A549 (cell line): ENCODE measurements around the gene TMEM120B. TPM values are rescaled to one million over a fixed set of nuclear protein-coding genes. Genes with fewer than 3 reads are reported as not detected.

Experiments used
- BHLHE40 ChIP-seq: IDR thresholded peaks from 2 replicates; pipeline ENCODE4 v1.6.1; 2012; ENCODE audit warnings: low read depth, low read length, inconsistent platforms
- CBX8 ChIP-seq: fragments of 200-600 bp; sonication (generic); IDR thresholded peaks from 2 replicates; pipeline ENCODE4 v1.6.1; 2016
- CEBPB ChIP-seq, 2 experiments: fragments of >200 bp in 1 of 2; sonication (Bioruptor Twin) in 1 of 2; formaldehyde crosslinking in 1 of 2; IDR thresholded peaks; 2 replicates each; pipeline ENCODE4 v1.6.1; 2012 to 2016
- CHD2 ChIP-seq: fragments of 150-350 bp; IDR thresholded peaks from 2 replicates; pipeline ENCODE4 v1.6.1; 2014; ENCODE audit warnings: low read length; ENCODE audit not compliant: partially characterized antibody
- CHD4 ChIP-seq: fragments of 200-600 bp; sonication (generic); IDR thresholded peaks from 2 replicates; pipeline ENCODE4 v1.6.1; 2016; ENCODE audit warnings: antibody characterized with exemption, mild to moderate bottlenecking, borderline replicate concordance
- ESRRA ChIP-seq: fragments of 150-350 bp; IDR thresholded peaks from 2 replicates; pipeline ENCODE4 v1.6.1; 2014; ENCODE audit warnings: mild to moderate bottlenecking, low read length, borderline replicate concordance
- GATA3 ChIP-seq: IDR thresholded peaks from 2 replicates; pipeline ENCODE4 v1.6.1; 2012; ENCODE audit warnings: borderline replicate concordance
- HDAC2 ChIP-seq: fragments of 200-600 bp; sonication (generic); IDR thresholded peaks from 2 replicates; pipeline ENCODE4 v1.6.1; 2016
- HEYL ChIP-seq: fragments of 250-450 bp; sonication (Bioruptor Pico); IDR thresholded peaks from 2 replicates; pipeline ENCODE4 v1.8.0; 2021; ENCODE audit warnings: mild to moderate bottlenecking, moderate library complexity
- HOXA7 ChIP-seq: fragments of 250-450 bp; sonication (Bioruptor Pico); IDR thresholded peaks from 2 replicates; pipeline ENCODE4 v1.5.0; 2020; ENCODE audit warnings: mild to moderate bottlenecking, moderate library complexity
- JUN ChIP-seq, 2 experiments: fragments of >200 bp; sonication (Bioruptor Twin); formaldehyde crosslinking; IDR thresholded peaks; 2 replicates in 1 of 2; 3 replicates in 1 of 2; pipeline ENCODE4 v1.6.1; 2016 to 2017
- KDM1A ChIP-seq: fragments of 200-600 bp; sonication (generic); IDR thresholded peaks from 2 replicates; pipeline ENCODE4 v1.6.1; 2016; ENCODE audit warnings: low read depth, mild to moderate bottlenecking
- MAFK ChIP-seq: fragments of 450-650 bp; IDR thresholded peaks from 2 replicates; pipeline ENCODE4 v1.6.1; 2014; ENCODE audit not compliant: partially characterized antibody
- MAZ ChIP-seq: fragments of 150-350 bp; IDR thresholded peaks from 2 replicates; pipeline ENCODE4 v1.6.1; 2014; ENCODE audit warnings: antibody characterized with exemption, low read depth, low read length, borderline replicate concordance
- MYC ChIP-seq: IDR thresholded peaks from 2 replicates; pipeline ENCODE4 v1.6.1; 2012; ENCODE audit warnings: mild to moderate bottlenecking, inconsistent platforms, low read length, improper control_type of control experiment, borderline replicate concordance
- NPAS2 ChIP-seq: fragments of 250-450 bp; sonication (Bioruptor Pico); IDR thresholded peaks from 2 replicates; pipeline ENCODE4 v1.8.0; 2022; ENCODE audit warnings: mild to moderate bottlenecking, moderate library complexity, borderline replicate concordance
- PHF8 ChIP-seq: fragments of 200-600 bp; sonication (generic); IDR thresholded peaks from 2 replicates; pipeline ENCODE4 v1.6.1; 2016; ENCODE audit warnings: low read depth, mild to moderate bottlenecking, antibody characterized with exemption, moderate library complexity, borderline replicate concordance
- POLR2A ChIP-seq: IDR thresholded peaks from 2 replicates; pipeline ENCODE4 v1.6.1; 2012; ENCODE audit warnings: mild to moderate bottlenecking, low read length
- POLR2AphosphoS2 ChIP-seq: conservative IDR thresholded peaks from 2 replicates; pipeline ENCODE4 v1.6.1; 2012; ENCODE audit warnings: low read length, improper control_type of control experiment, inconsistent platforms
- RAD21 ChIP-seq, 2 experiments: fragments of >200 bp in 1 of 2; sonication (Bioruptor Twin) in 1 of 2; formaldehyde crosslinking in 1 of 2; IDR thresholded peaks in 1 of 2; conservative IDR thresholded peaks in 1 of 2; 2 replicates in 1 of 2; 3 replicates in 1 of 2; pipeline ENCODE4 v1.6.1; 2012 to 2018; ENCODE audit warnings: inconsistent platforms in 1 of 2
- RARB ChIP-seq: fragments of 250-450 bp; sonication (Bioruptor Pico); IDR thresholded peaks from 2 replicates; pipeline ENCODE4 v1.8.0; 2021; ENCODE audit warnings: mild to moderate bottlenecking, moderate library complexity
- RCOR1 ChIP-seq: fragments of 150-350 bp; IDR thresholded peaks from 2 replicates; pipeline ENCODE4 v1.6.1; 2014; ENCODE audit warnings: antibody characterized with exemption, low read length, low read depth
- SREBF2 ChIP-seq: fragments of 450-650 bp; IDR thresholded peaks from 2 replicates; pipeline ENCODE4 v1.6.1; 2014; ENCODE audit warnings: mild to moderate bottlenecking, moderate library complexity
- TP53 ChIP-seq: fragments of 250-450 bp; sonication (Bioruptor Pico); IDR thresholded peaks from 2 replicates; pipeline ENCODE4 v1.5.0; 2021; ENCODE audit warnings: mild to moderate bottlenecking, moderate library complexity
- ZC3H11A ChIP-seq: fragments of 450-650 bp; IDR thresholded peaks from 2 replicates; pipeline ENCODE4 v1.6.1; 2014; ENCODE audit warnings: antibody characterized with exemption, mild to moderate bottlenecking
- ZFP36 ChIP-seq: fragments of 450-650 bp; IDR thresholded peaks from 2 replicates; pipeline ENCODE4 v1.6.1; 2014; ENCODE audit warnings: borderline replicate concordance; ENCODE audit not compliant: partially characterized antibody
- ZNF302 ChIP-seq: fragments of 250-450 bp; sonication (Bioruptor Pico); IDR thresholded peaks from 2 replicates; pipeline ENCODE4 v1.9.0; 2021; ENCODE audit warnings: inconsistent platforms, mild to moderate bottlenecking, moderate library complexity
- polyA plus RNA-seq, 4 experiments: library from polyadenylated mRNA; depleted of rRNA in 3 of 4; stranded (reverse); fragments of >200 nt; fragmentation: RNase III in 1 of 4; extraction: RNeasy Plus Mini Kit Qiagen cat#74134 plus additional on column Dnase treatment in 1 of 4; gene quantifications; 2 replicates in 3 of 4; 3 replicates in 1 of 4; pipeline ENCODE4 v1.2.3, GENCODE V29; 2011 to 2017
- TF ChIP-seq, protein P1 (sequence below): fragments of 250-450 bp; sonication (Bioruptor Pico); IDR thresholded peaks from 2 replicates; pipeline ENCODE4 v1.5.0; 2020; ENCODE audit warnings: low read depth, mild to moderate bottlenecking, moderate library complexity
- TF ChIP-seq, protein P2 (sequence below): fragments of >200 bp; sonication (Bioruptor Twin); formaldehyde crosslinking; IDR thresholded peaks from 3 replicates; pipeline ENCODE4 v1.5.1; 2016
- TF ChIP-seq, protein P3 (sequence below): fragments of 200-600 bp; sonication (generic); IDR thresholded peaks from 2 replicates; pipeline ENCODE4 v1.6.1; 2016; ENCODE audit warnings: antibody characterized with exemption, mild to moderate bottlenecking, moderate library complexity
- TF ChIP-seq, protein P4 (sequence below): fragments of >200 bp; sonication (Bioruptor Twin); formaldehyde crosslinking; IDR thresholded peaks from 2 replicates; pipeline ENCODE4 v1.6.1; 2016
- TF ChIP-seq, protein P5 (sequence below): IDR thresholded peaks from 2 replicates; pipeline ENCODE4 v1.6.1; 2012
- TF ChIP-seq, protein P6 (sequence below): fragments of 150-350 bp; IDR thresholded peaks from 2 replicates; pipeline ENCODE4 v1.6.1; 2014; ENCODE audit warnings: low read depth, mild to moderate bottlenecking, low read length
- TF ChIP-seq, protein P7 (sequence below): fragments of >200 bp; sonication (Bioruptor Twin); formaldehyde crosslinking; IDR thresholded peaks from 3 replicates; pipeline ENCODE4 v1.6.1; 2016

Gene TMEM120B
- polyA plus RNA-seq, 2 of the 4 experiments (the other 2 are of a cell fraction) = 10.6 to 13.2 TPM

DNA sequence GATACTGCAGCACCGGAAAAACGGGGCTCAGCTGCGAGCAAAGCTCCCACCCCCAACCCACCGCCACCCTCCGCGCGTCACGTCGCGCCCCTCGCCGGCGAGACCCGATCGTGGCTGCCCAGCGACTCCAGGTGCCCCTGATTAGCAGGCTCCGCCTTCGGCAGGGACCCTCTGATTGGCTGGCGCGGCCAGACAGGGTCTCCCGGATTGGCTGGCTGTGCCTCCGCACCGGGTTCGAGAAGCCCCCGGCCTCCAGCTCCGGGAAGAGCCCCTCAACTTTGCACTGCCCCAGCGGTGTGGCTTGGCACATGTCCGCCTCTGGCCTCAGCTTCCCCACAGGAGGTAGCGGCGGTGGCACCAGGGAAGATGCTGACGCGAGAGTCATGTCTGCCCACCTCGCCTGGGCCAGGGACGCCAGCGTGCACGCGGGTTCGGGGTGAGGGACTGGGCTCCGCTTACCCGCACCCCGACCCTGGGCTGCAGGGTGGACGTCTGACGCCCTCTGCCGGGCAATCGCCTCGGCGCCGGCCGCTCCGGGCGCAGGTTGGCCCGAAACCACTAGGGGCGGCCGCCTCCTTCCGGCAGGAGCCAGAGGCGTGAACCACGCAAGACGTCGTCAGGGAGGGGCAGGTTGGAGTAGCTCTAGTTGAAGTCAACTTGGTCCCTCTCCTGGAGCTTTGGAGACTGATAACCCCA is 81.4 kb downstream of the TMEM120B start (continued):
- TF ChIP-seq GATA3 (no peak; the same call in 1 of the 2 replicates), ZFP36 (no peak), MAFK (no peak), CEBPB (IDR thresholded peaks at IDR 0.05) (no peak), JUN (IDR thresholded peaks at IDR 0.05) (peak in 1 of 2 experiments; percentile 43; a peak in 3 of 5 replicates), RARB (CRISPR knock-in tag) (no peak), CHD4 (peak; percentile 72; the same call in 1 of the 2 replicates), CHD2 (no peak), ESRRA (no peak), ZNF302 (CRISPR knock-in tag) (no peak), POLR2AphosphoS2 (no peak; the same call in 1 of the 2 replicates), ZC3H11A (no peak), HDAC2 (no peak), SREBF2 (no peak), MAZ (0 out of 2 replicates have a peak, but pooled peaks have one; percentile 31), TP53 (CRISPR knock-in tag) (peak; percentile 60; the same call in 1 of the 2 replicates), MYC (peak; percentile 66), CBX8 (no peak), HEYL (CRISPR knock-in tag) (no peak), KDM1A (no peak), PHF8 (no peak), POLR2A (no peak; the same call in 1 of the 2 replicates), RAD21 (conservative IDR thresholded peaks at IDR 0.05 in 1 of 2, IDR thresholded peaks at IDR 0.05 in 1 of 2) (peak; percentile 94 to 98), BHLHE40 (peak; percentile 28; the same call in 1 of the 2 replicates), HOXA7 (CRISPR knock-in tag) (no peak), NPAS2 (0 out of 2 replicates have a peak, but pooled peaks have one; percentile 25), RCOR1 (no peak)
- TF ChIP-seq, protein P1, sequence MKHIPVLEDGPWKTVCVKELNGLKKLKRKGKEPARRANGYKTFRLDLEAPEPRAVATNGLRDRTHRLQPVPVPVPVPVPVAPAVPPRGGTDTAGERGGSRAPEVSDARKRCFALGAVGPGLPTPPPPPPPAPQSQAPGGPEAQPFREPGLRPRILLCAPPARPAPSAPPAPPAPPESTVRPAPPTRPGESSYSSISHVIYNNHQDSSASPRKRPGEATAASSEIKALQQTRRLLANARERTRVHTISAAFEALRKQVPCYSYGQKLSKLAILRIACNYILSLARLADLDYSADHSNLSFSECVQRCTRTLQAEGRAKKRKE = 0 out of 2 replicates have a peak, but pooled peaks have one; percentile 43
- TF ChIP-seq, protein P2, sequence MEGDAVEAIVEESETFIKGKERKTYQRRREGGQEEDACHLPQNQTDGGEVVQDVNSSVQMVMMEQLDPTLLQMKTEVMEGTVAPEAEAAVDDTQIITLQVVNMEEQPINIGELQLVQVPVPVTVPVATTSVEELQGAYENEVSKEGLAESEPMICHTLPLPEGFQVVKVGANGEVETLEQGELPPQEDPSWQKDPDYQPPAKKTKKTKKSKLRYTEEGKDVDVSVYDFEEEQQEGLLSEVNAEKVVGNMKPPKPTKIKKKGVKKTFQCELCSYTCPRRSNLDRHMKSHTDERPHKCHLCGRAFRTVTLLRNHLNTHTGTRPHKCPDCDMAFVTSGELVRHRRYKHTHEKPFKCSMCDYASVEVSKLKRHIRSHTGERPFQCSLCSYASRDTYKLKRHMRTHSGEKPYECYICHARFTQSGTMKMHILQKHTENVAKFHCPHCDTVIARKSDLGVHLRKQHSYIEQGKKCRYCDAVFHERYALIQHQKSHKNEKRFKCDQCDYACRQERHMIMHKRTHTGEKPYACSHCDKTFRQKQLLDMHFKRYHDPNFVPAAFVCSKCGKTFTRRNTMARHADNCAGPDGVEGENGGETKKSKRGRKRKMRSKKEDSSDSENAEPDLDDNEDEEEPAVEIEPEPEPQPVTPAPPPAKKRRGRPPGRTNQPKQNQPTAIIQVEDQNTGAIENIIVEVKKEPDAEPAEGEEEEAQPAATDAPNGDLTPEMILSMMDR = peak; percentile 100
- TF ChIP-seq, protein P3, sequence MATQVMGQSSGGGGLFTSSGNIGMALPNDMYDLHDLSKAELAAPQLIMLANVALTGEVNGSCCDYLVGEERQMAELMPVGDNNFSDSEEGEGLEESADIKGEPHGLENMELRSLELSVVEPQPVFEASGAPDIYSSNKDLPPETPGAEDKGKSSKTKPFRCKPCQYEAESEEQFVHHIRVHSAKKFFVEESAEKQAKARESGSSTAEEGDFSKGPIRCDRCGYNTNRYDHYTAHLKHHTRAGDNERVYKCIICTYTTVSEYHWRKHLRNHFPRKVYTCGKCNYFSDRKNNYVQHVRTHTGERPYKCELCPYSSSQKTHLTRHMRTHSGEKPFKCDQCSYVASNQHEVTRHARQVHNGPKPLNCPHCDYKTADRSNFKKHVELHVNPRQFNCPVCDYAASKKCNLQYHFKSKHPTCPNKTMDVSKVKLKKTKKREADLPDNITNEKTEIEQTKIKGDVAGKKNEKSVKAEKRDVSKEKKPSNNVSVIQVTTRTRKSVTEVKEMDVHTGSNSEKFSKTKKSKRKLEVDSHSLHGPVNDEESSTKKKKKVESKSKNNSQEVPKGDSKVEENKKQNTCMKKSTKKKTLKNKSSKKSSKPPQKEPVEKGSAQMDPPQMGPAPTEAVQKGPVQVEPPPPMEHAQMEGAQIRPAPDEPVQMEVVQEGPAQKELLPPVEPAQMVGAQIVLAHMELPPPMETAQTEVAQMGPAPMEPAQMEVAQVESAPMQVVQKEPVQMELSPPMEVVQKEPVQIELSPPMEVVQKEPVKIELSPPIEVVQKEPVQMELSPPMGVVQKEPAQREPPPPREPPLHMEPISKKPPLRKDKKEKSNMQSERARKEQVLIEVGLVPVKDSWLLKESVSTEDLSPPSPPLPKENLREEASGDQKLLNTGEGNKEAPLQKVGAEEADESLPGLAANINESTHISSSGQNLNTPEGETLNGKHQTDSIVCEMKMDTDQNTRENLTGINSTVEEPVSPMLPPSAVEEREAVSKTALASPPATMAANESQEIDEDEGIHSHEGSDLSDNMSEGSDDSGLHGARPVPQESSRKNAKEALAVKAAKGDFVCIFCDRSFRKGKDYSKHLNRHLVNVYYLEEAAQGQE = no peak
- TF ChIP-seq, protein P4, sequence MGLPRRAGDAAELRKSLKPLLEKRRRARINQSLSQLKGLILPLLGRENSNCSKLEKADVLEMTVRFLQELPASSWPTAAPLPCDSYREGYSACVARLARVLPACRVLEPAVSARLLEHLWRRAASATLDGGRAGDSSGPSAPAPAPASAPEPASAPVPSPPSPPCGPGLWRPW = no peak
- TF ChIP-seq, protein P5, sequence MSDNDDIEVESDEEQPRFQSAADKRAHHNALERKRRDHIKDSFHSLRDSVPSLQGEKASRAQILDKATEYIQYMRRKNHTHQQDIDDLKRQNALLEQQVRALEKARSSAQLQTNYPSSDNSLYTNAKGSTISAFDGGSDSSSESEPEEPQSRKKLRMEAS = peak; percentile 98
- TF ChIP-seq, protein P6, sequence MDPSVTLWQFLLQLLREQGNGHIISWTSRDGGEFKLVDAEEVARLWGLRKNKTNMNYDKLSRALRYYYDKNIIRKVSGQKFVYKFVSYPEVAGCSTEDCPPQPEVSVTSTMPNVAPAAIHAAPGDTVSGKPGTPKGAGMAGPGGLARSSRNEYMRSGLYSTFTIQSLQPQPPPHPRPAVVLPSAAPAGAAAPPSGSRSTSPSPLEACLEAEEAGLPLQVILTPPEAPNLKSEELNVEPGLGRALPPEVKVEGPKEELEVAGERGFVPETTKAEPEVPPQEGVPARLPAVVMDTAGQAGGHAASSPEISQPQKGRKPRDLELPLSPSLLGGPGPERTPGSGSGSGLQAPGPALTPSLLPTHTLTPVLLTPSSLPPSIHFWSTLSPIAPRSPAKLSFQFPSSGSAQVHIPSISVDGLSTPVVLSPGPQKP = 0 out of 2 replicates have a peak, but pooled peaks have one; percentile 0
- TF ChIP-seq, protein P7, sequence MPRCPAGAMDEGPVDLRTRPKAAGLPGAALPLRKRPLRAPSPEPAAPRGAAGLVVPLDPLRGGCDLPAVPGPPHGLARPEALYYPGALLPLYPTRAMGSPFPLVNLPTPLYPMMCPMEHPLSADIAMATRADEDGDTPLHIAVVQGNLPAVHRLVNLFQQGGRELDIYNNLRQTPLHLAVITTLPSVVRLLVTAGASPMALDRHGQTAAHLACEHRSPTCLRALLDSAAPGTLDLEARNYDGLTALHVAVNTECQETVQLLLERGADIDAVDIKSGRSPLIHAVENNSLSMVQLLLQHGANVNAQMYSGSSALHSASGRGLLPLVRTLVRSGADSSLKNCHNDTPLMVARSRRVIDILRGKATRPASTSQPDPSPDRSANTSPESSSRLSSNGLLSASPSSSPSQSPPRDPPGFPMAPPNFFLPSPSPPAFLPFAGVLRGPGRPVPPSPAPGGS = peak; percentile 6; the same call in 1 of the 3 replicates
